MM.1S (cell line): ENCODE data around the gene NTN1.

Experiments used
- DNase-seq: peaks from one replicate; pipeline ENCODE4 v3.0.0-alpha.2; 2015
- H2AFZ ChIP-seq: fragments of 300-600 bp; sonication (generic); 2 replicates; pipeline ENCODE4 v1.6.0; 2016; ENCODE audit warnings: antibody characterized with exemption, low read length
- H3F3A ChIP-seq: fragments of 300-600 bp; sonication (generic); 2 replicates; pipeline ENCODE4 v1.6.1; 2016; ENCODE audit warnings: mild to moderate bottlenecking, antibody characterized with exemption, low read length, moderate library complexity, mixed read lengths; ENCODE audit not compliant: insufficient read depth
- H3K27ac ChIP-seq: fragments of 300-600 bp; sonication (generic); 2 replicates; pipeline ENCODE4 v1.5.1; 2016; ENCODE audit warnings: mild to moderate bottlenecking, low read length
- H3K27me3 ChIP-seq: fragments of 300-600 bp; sonication (generic); replicated peaks from 2 replicates; pipeline ENCODE4 v1.6.0; 2016; ENCODE audit warnings: low read length; ENCODE audit not compliant: insufficient read depth
- H3K36me3 ChIP-seq: fragments of 300-600 bp; sonication (generic); replicated peaks from 2 replicates; pipeline ENCODE4 v1.6.1; 2016; ENCODE audit warnings: mild to moderate bottlenecking, low read length, mixed read lengths; ENCODE audit not compliant: insufficient read depth
- H3K4me1 ChIP-seq: fragments of 300-600 bp; sonication (generic); 2 replicates; pipeline ENCODE4 v1.6.1; 2016; ENCODE audit warnings: low read length, mixed read lengths
- H3K4me2 ChIP-seq: fragments of 300-600 bp; sonication (generic); 2 replicates; pipeline ENCODE4 v1.6.0; 2016; ENCODE audit warnings: low read depth, low read length
- H3K4me3 ChIP-seq: fragments of 300-600 bp; sonication (generic); 2 replicates; pipeline ENCODE4 v1.5.1; 2016; ENCODE audit warnings: low read length, mixed read lengths
- H3K79me2 ChIP-seq: fragments of 300-600 bp; sonication (generic); 2 replicates; pipeline ENCODE4 v1.6.1; 2016; ENCODE audit warnings: mixed run types, low read length, mixed read lengths
- H3K9ac ChIP-seq: fragments of 300-600 bp; sonication (generic); 2 replicates; pipeline ENCODE4 v1.6.1; 2016; ENCODE audit warnings: low read length, mixed read lengths
- H3K9me2 ChIP-seq: fragments of 300-600 bp; sonication (generic); replicated peaks from 2 replicates; pipeline ENCODE4 v1.6.1; 2016; ENCODE audit warnings: mild to moderate bottlenecking, low read length, mixed read lengths; ENCODE audit not compliant: insufficient read depth
- H3K9me3 ChIP-seq: fragments of 300-600 bp; sonication (generic); replicated peaks from 2 replicates; pipeline ENCODE4 v1.6.1; 2016; ENCODE audit warnings: mild to moderate bottlenecking, low read length, mixed read lengths; ENCODE audit not compliant: insufficient read depth
- H4K20me1 ChIP-seq: fragments of 300-600 bp; sonication (generic); 2 replicates; pipeline ENCODE4 v1.6.1; 2016; ENCODE audit warnings: mild to moderate bottlenecking, low read length, moderate library complexity, mixed read lengths; ENCODE audit not compliant: insufficient read depth
- EZH2 ChIP-seq: fragments of 300-600 bp; sonication (generic); optimal IDR thresholded peaks from 2 replicates; pipeline ENCODE3; 2017; ENCODE audit warnings: low read depth, mild to moderate bottlenecking, antibody characterized with exemption, low read length, mixed read lengths
- EZH2phosphoT487 ChIP-seq: fragments of 300-600 bp; sonication (generic); IDR thresholded peaks from 2 replicates; pipeline ENCODE4 v1.6.1; 2018; ENCODE audit warnings: antibody characterized with exemption, low read length
- TF ChIP-seq, protein P1 (sequence below): fragments of 300-600 bp; sonication (generic); IDR thresholded peaks from 2 replicates; pipeline ENCODE4 v1.5.1; 2016; ENCODE audit warnings: antibody characterized with exemption, low read length, mixed read lengths

NTN1 gene

DNA sequence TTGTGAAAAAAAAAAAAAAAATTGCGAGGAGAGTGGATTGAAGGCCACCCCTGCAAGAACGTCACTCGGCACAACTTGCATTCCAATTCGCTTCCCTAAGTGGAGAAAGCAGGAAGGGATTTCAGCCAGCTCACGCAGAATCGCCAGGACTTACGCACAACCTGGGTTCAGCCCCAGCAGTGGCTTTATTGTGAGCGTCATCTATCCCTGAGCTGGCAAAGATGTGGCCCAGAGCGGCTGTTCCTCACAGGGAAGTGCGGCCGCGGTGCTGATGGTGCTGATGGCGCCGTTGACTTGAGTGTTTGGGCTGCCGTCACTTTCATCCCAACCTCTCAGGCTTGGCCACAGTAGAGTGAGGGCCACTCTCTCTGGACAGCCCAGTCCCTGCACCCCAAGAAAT lies 197.6 kb downstream of the NTN1 start:
- Histone ChIP-seq H3K36me3 (no peaks in the 10 kb centered on the region), H2AFZ (no peak overlapping the region), H3K4me1 (no peaks in the 10 kb centered on the region), H3K27ac (no peak overlapping the region), H3K9ac (no peak overlapping the region), H3K9me3 (no peaks in the 10 kb centered on the region), H3K4me3 (no peak overlapping the region), H3K4me2 (no peak overlapping the region), H3K27me3 (peaks cover 22% of the 10 kb centered on the region), H3K9me2 (no peaks in the 10 kb centered on the region), H3K79me2 (no peaks in the 10 kb centered on the region), H4K20me1 (no peaks in the 10 kb centered on the region), H3F3A (no peaks in the 10 kb centered on the region)
- DNase-seq: no peak
- TF ChIP-seq, protein P1, sequence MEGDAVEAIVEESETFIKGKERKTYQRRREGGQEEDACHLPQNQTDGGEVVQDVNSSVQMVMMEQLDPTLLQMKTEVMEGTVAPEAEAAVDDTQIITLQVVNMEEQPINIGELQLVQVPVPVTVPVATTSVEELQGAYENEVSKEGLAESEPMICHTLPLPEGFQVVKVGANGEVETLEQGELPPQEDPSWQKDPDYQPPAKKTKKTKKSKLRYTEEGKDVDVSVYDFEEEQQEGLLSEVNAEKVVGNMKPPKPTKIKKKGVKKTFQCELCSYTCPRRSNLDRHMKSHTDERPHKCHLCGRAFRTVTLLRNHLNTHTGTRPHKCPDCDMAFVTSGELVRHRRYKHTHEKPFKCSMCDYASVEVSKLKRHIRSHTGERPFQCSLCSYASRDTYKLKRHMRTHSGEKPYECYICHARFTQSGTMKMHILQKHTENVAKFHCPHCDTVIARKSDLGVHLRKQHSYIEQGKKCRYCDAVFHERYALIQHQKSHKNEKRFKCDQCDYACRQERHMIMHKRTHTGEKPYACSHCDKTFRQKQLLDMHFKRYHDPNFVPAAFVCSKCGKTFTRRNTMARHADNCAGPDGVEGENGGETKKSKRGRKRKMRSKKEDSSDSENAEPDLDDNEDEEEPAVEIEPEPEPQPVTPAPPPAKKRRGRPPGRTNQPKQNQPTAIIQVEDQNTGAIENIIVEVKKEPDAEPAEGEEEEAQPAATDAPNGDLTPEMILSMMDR: no peak
- TF ChIP-seq EZH2: no peak
- TF ChIP-seq EZH2phosphoT487: no peak

DNA sequence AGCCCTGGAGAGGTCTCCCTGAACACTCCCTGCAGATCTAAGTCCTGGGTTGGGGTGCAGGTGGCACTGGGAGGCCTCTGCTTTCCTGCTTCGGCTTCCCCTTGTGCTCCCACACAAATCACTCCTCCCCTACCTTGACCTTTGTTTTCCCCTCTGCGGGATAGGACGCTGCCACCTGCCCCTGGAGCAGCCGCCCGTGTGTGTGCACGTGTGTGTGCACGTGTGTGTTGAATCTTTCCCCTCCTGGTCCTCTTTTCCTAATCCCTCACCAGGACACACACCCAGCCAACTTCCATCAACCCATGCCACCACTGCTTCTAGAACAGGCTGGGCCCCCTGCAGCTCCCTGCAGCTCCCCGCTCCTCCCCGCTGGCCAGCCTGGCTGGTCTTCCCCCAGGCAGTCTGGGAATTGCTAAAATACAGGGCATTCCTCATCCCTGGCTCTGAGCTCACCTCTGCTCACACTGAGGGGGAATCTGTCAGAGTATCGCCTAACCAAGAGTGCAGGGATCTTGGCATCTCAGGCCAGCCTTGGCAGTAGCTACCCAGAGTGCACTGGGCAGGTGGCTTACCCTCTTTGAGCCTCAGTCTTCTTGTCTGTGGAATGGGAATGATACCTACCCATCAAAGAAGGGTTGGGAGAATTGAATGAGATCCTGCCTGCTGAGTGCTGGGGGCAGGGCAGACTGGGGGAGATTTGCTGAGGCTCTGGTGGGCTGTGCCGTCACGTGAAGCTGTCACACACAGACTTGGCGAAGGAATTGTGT lies 198.5 kb downstream of the NTN1 start:
- H3K4me3 ChIP-seq: no peak overlapping the region
- H3K4me1 ChIP-seq: no peaks in the 10 kb centered on the region
- no peaks in the 10 kb centered on the region for H3K36me3 ChIP-seq
- H3K27ac ChIP-seq: no peak overlapping the region
- no peaks in the 10 kb centered on the region for H3F3A ChIP-seq
- H3K4me2 ChIP-seq: no peak overlapping the region
- TF ChIP-seq EZH2: no peak
- no peak for TF ChIP-seq EZH2phosphoT487
- TF ChIP-seq, protein P1: no peak
- no peaks in the 10 kb centered on the region for H4K20me1 ChIP-seq
- H3K9ac ChIP-seq: no peak overlapping the region
- H3K27me3 ChIP-seq: peaks cover 21% of the 10 kb centered on the region
- no peak overlapping the region for H2AFZ ChIP-seq
- H3K9me2 ChIP-seq: no peaks in the 10 kb centered on the region
- no peaks in the 10 kb centered on the region for H3K79me2 ChIP-seq
- no peak for DNase-seq
- no peaks in the 10 kb centered on the region for H3K9me3 ChIP-seq

DNA sequence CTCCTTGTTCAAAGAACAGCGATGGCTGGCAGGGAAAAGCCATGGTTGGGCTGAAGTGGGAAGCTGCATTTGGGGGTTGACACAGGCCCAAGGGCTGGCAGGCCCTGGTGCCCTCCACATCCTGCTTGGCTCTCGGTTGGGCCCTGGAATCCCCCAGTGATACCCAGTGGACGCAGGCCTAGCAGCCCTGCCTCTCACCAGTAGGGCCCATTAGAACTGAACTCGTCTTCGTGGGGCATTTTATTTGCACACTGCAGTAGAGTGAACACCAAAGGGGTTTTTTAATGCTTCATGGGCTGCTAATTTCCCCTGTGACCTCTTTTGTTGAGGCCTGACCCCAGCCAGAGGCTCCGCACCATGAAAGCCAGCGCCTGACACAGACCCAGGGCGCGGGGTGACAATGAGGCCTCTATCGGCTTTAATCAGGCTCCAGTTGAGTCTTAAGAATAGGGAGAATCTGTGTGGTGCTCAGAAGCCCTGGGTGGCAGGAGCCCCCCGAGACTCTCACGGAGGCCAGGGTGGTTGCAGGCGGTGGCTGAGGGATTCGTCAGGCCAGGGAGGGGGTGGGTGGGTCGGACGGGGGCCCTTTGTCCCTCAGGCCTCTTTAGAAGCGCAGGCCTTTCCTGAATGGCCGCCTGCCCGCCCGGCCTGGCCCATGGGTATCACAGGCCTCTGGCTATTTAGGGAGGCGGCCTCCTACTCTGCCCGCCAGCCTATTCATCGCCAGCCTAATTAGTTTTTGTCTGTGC lies 199.3 kb downstream of the NTN1 start:
- no peak overlapping the region for H3K9ac ChIP-seq
- H3K4me2 ChIP-seq: no peak overlapping the region
- no peak for TF ChIP-seq EZH2
- TF ChIP-seq EZH2phosphoT487: no peak
- TF ChIP-seq, protein P1: no peak
- H3K9me3 ChIP-seq: no peaks in the 10 kb centered on the region
- no peaks in the 10 kb centered on the region for H3F3A ChIP-seq
- H3K27ac ChIP-seq: no peak overlapping the region
- no peak overlapping the region for H2AFZ ChIP-seq
- H4K20me1 ChIP-seq: no peaks in the 10 kb centered on the region
- no peaks in the 10 kb centered on the region for H3K36me3 ChIP-seq
- no peaks in the 10 kb centered on the region for H3K79me2 ChIP-seq
- no peak overlapping the region for H3K4me3 ChIP-seq
- no peaks in the 10 kb centered on the region for H3K4me1 ChIP-seq
- no peaks in the 10 kb centered on the region for H3K9me2 ChIP-seq
- peaks cover 24% of the 10 kb centered on the region for H3K27me3 ChIP-seq
- DNase-seq: no peak
